HL-60 (cell line): ENCODE measurements around the gene STAM.
"Not testable (repeated sequence)": the region's sequence is repeated elsewhere in the genome, so short reads cannot be mapped to it uniquely, and the experiment has no call there.

Source experiments
- DNase-seq, 2 experiments: peaks; one replicate each; pipeline ENCODE4 v3.0.0-alpha.2; 2010 to 2020; ENCODE audit warnings: low read depth in 1 of 2, low spot score in 1 of 2
- H3K27ac ChIP-seq: fragments of 250-450 bp; sonication (Bioruptor Pico); replicated peaks from 2 replicates; pipeline ENCODE4 v1.5.1; 2020; ENCODE audit warnings: mild to moderate bottlenecking, moderate library complexity
- H3K27me3 ChIP-seq: fragments of 250-450 bp; sonication (Bioruptor Pico); 2 replicates; pipeline ENCODE4 v1.5.1; 2021; ENCODE audit warnings: mild to moderate bottlenecking, moderate library complexity; ENCODE audit not compliant: insufficient read depth, poor library complexity, severe bottlenecking
- H3K4me3 ChIP-seq: replicated peaks from 2 replicates; pipeline ENCODE4 v1.5.1; 2011; ENCODE audit warnings: mild to moderate bottlenecking, control low read depth, low read length; ENCODE audit not compliant: insufficient read depth
- CTCF ChIP-seq: IDR thresholded peaks from one replicate; pipeline ENCODE4 v1.5.1; 2011; ENCODE audit warnings: low read length, control low read depth, inconsistent platforms; ENCODE audit not compliant: insufficient read depth
- GABPA ChIP-seq: IDR thresholded peaks from 2 replicates; pipeline ENCODE4 v1.6.1; 2012; ENCODE audit warnings: low read depth
- POLR2AphosphoS5 ChIP-seq: IDR thresholded peaks from 2 replicates; pipeline ENCODE4 v1.6.1; 2012; ENCODE audit warnings: low read depth
- REST ChIP-seq: IDR thresholded peaks from 2 replicates; pipeline ENCODE4 v1.6.1; 2012; ENCODE audit warnings: low read depth; ENCODE audit not compliant: insufficient replicate concordance
- SPI1 ChIP-seq: IDR thresholded peaks from 2 replicates; pipeline ENCODE4 v1.6.1; 2012; ENCODE audit warnings: low read depth, mild to moderate bottlenecking, borderline replicate concordance

The STAM gene

GRCh38 chr10:17622061-17622460 lies 21.9 kb upstream of the STAM start:
- DNase-seq = no peak
- H3K27ac ChIP-seq = no peak overlapping the region
- H3K27me3 ChIP-seq = no peaks in the 10 kb centered on the region
- TF ChIP-seq CTCF (no peak), POLR2AphosphoS5 (no peak), REST (no peak), GABPA (no peak), SPI1 (no peak)
- no peak overlapping the region for H3K4me3 ChIP-seq

- no peak for DNase-seq
- Histone ChIP-seq H3K4me3 (no peak overlapping the region), H3K27ac (no peak overlapping the region), H3K27me3 (no peaks in the 10 kb centered on the region)
- TF ChIP-seq CTCF (no peak), GABPA (no peak), SPI1 (no peak), POLR2AphosphoS5 (no peak), REST (no peak)
Measured at GRCh38 chr10:17624996-17625395, 19.0 kb upstream of the STAM start.

GRCh38 chr10:17626656-17627055 lies 17.3 kb upstream of the STAM start:
- TF ChIP-seq POLR2AphosphoS5 (no peak), CTCF (no peak), GABPA (no peak), SPI1 (no peak)
- Histone ChIP-seq H3K27ac (no peak overlapping the region), H3K4me3 (no peak overlapping the region), H3K27me3 (no peaks in the 10 kb centered on the region)
- DNase-seq = no peak

GRCh38 chr10:17632590-17632989 lies 11.4 kb upstream of the STAM start:
- not testable (repeated sequence) for H3K4me3 ChIP-seq, H3K27ac ChIP-seq, DNase-seq, H3K27me3 ChIP-seq
